Measurements from ENCODE around the gene INPP5E.
A peak's percentile ranks its signal among the peaks of the same experiment; 100 is the strongest.
"Not testable (repeated sequence)": the region's sequence is repeated elsewhere in the genome, so short reads cannot be mapped to it uniquely, and the experiment has no call there.

INPP5E gene

GRCh38 chr9:136426787-136427186 lies 12.9 kb downstream of the INPP5E start:
- no peak for DNase-seq

DNA sequence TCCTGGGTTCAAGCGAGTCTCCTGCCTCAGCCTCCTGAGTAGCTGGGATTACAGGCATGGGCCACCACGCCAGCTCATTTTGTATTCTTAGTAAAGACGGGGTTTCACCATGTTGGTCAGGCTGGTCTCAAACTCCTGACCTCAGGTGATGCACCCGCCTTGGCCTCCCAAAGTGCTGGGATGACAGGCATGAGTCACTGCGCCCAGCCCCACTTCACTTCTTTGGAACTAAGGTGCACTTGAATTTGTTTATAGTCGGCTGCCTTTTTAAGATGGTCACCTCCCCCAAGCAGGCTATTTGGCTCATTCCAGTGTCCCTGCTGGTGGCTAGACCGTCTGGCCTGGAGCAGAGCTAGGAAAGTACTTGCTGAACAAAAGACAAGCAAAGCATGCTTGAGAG lies 14.3 kb downstream of the INPP5E start:
- not testable (repeated sequence) for DNase-seq

GRCh38 chr9:136424750-136425362 lies 14.8 kb downstream of the INPP5E start:
- no peak for DNase-seq

DNA sequence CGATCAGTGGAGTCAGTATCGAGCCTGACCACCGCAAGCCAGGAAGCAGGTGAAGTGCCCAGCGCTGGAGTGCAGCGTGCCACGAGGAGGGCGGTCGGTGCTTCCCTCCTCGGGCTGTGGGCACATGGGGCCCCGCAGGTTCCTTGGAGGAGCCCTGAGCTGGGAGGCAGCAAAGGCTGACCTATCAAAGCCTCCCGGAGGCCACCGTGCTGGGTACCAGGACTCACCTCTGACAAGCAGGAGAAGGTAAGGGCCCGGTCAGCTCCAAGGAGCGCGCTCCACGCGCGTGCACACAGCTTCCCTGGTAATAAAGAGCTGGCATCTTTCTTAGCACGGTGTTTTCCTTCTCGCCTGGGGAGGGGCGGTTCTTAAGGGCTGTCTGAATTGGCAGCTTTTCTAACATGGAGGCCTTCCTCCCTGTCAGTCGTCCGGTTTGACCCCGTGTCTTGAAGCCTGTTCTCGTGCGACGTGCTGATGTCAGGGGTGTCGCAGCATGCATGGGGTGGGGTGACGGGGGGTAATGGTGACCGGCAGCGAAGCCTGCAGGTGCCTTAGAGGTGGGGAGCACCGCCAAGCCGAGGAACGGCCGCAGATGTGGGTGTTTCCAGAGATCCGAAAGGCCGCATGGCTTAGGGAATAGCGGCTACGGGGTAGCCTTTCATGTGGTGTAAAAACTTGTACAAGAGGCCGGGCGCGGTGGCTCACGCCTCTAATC lies 16.1 kb downstream of the INPP5E start:
- no peak for DNase-seq

DNA sequence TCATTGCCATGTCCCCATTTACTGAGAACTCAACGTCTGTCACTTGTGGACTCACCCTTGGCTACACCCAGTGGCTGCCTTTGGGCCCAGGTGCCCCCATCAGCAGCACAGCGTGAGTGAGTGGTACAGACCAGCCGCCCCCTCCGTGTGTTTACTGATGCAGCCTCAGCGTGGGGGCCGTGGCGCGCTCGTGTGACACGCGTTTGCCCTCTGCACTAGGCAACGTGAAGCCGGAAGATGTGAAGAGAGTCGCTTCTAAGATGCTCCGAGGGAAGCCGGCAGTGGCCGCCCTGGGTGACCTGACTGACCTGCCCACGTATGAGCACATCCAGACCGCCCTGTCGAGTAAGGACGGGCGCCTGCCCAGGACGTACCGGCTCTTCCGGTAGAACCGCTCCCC lies 16.8 kb downstream of the INPP5E start:
- DNase-seq = no peak

DNA sequence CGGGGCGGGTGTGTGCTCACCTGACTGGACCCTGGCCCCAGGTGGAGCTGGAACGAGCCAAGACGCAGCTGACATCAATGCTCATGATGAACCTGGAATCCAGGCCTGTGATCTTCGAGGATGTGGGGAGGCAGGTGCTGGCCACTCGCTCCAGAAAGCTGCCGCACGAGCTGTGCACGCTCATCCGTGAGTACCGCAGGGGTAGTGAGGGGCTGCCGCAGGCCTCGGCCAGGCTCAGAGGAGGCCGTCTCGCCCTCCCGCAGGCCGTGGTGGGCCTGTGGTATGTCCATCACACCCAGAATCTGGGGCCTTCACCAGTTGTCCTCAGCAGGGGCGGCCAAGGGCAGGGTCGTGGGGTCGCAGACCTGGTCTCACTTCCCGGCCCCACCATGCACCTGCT lies 17.9 kb downstream of the INPP5E start:
- no peak for DNase-seq

DNA sequence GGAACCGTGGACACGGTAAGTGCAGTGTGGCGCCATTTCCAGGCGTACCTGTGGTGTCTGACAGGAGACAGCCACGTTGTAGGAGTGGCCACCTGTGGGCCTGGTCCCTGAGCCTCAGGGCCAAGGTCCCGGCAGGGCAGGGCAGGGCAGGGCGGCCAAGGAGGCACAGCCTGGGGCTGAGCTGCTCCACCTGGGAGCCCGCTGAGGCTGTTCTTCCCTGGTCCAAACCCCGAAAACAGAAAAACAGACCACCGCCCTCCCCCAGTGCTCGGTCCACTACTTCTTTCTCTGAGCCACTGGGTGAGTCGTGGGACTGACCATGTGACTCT lies 20.6 kb downstream of the INPP5E start:
- no peak for DNase-seq

DNA sequence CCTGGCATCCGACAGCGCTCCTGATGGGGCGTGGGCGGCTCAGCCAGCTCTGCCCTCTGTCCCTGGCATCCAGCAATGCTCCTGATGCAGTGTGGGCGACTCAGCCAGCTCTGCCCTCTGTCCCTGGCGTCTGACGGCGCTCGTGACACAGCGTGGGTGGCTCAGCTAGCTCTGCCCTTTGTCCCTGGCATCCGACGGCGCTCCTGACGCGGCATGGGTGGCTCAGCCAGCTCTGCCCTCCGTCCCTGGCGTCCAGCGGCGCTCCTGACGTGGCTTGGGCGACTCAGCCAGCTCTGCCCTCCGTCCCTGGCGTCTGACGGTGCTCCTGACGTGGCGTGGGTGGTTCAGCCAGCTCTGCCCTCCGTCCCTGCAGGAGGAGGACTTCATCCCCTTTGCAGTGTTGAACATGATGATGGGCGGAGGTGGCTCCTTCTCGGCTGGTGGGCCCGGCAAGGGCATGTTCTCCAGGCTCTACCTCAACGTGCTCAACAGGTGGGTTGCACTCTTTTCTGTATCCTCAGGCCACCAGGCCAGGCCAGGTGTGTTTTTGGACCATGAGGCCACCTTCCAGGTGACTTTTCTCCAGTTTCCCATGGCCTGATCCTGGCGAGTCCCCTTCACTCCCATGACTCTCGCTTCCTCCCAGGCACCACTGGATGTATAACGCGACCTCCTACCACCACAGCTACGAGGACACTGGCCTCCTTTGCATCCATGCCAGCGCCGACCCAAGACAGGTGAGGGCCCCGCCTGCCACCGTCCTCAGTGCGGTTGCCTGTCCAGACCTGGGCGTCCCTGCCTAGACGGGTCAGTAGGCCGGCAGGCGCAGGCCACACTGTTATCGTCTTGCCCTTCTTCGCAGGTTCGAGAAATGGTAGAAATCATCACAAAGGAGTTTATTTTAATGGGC lies 21.2 kb downstream of the INPP5E start:
- no peak for DNase-seq

DNA sequence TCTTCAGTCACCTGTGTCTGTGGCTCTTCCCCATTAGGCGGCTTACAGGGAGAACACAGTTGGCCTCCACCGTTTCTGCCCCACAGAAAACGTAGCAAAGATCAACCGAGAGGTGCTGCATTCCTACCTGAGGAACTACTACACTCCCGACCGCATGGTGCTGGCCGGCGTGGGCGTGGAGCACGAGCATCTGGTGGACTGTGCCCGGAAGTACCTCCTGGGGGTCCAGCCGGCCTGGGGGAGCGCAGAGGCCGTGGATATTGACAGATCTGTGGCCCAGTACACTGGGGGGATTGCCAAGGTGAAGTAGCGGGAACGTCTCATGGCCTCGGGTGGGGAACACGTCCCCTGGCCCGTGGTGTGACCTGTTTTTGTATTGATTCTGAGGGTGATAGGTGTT lies 22.7 kb downstream of the INPP5E start:
- no peak for DNase-seq

DNA sequence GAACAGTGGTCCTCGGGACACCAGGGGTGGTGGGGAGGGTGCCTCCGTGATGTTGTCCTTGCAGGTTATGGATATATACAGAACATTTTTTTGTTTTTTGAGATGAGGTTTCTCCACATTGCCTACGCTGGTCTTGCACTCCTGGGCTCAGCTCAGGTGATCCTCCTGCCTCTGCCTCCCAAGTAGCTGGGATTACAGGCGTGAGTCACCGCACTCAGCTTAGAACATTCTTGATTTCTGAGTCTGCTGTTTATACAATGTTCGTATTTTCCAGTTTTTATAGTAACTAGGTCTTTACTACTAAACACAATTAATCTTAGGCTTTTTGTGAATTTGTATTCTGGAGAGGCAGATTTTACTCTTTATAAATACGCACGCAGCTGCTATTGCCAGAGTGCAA lies 23.2 kb downstream of the INPP5E start:
- DNase-seq = no peak

- DNase-seq = no peak
Observed at GRCh38 chr9:136412962-136413361, 26.7 kb downstream of the INPP5E start.

- DNase-seq = no peak
Observed at GRCh38 chr9:136411378-136411777, 28.3 kb downstream of the INPP5E start.

DNA sequence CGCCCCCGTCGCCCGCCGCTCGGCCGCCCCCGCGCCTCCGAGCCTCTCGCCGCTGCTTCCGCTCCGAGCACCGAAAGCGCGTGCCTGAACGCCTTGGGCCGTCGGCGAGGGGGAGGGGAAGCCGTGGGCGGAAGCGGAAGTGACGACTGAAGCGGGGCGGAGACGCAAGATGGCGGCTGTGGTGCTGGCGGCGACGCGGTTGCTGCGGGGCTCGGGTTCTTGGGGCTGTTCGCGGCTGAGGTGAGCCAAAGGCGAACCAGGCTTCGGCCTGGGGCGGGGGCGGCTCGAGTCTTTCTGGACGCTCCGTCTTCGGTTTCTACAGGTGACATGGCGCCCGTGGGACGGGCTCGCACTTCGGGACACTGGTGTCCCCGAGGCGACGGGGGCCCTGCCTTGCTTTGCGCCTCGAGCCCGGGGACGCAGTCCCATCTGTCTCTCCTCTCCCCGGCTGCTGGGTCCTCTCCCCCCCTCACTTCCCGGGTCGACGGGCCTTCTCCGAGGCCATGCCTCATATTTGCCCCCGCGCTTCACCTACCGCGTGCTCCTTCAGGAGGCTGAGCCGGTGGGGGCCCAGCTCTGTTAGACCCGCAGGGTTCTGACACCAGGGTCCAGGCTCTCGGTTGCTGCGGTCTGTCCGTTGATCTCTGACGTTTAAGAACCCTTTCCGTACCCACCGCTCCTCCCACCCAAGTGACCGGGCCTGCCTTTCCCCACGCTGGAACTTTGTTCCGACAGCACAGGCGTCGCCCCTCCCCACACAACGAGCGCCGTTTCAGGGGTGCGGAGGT lies 29.0 kb downstream of the INPP5E start, which contains the start of the genes ENTR1 and PMPCA:
TSS of gene ENTR1 (minus strand) at position 115 of the 788 bp plus-strand sequence. CDS start 217 bp downstream, outside the sequence.
TSS of gene PMPCA (plus strand) at position 159 of the 788 bp plus-strand sequence. CDS start at position 170, 11 bp downstream.
- peak; percentile 89 to 95 (median 93) for DNase-seq

DNA sequence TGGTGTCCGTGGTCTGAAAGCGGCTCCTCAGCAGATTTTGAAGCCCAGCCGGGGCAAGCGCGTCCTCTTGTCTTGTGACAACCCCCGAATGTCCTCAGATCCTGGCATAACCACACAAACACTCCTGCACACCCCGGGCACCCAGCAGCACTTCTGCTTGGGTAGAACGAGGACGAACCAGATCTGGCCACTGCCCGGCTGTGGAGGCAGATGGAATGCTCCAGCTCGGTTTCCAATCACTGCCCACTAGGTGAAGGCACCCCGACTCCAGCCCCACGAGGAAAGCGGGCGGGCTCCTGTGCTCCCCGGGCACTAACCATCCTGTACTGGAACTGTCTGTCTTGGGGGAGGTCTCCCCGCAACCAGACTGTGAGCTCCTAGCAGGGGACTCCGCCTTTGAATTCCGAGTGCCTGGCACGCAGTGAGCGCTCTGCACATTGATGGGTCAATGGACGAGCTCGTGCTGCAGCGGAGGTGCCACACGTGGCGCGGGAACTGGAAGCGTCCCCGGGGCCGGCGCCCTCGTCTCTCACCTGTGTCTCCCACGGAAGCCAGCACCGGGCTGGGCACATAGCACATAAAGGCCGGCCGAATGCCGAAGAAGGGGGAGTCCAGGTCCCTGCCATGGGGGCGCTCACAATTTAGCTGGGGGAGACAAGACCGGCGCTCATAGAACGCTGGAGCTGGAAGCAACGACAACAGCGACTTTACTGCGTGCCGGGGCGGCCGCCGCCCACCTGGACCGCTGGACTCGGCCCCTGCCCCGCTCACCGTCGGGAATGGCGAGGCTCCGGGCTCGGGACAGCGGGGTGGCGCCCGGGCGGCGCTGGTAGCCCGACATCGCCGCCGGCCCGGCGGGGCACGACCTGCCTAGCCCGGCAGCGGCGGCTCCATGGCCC lies 29.8 kb downstream of the INPP5E start:
- DNase-seq = peak in 2 of 5 experiments; percentile 32 to 64

GRCh38 chr9:136407911-136408310 lies 31.7 kb downstream of the INPP5E start:
- DNase-seq = no peak

DNA sequence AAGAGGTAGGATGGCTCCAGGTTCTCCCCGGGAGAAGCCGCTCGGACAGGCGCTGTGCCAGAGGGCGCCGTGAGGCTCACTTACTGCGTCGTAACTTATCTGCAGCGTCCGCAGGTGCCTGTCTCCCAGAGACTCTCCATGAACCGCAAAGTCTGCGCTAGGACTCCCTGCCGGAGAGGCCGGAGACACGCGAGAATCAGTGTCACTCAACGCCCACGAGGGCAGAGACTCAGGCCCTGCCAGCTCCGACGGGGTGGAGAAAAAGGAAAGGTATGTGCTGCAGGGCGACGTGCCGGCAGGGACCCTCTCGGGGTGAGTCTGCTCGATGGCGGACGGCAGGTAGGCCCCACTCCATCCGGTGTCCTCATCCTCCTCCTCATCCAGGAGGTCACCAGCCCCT lies 32.6 kb downstream of the INPP5E start:
- DNase-seq = not testable (repeated sequence)

- DNase-seq = not testable (repeated sequence)
Observed at GRCh38 chr9:136405904-136406303, 33.7 kb downstream of the INPP5E start.

DNA sequence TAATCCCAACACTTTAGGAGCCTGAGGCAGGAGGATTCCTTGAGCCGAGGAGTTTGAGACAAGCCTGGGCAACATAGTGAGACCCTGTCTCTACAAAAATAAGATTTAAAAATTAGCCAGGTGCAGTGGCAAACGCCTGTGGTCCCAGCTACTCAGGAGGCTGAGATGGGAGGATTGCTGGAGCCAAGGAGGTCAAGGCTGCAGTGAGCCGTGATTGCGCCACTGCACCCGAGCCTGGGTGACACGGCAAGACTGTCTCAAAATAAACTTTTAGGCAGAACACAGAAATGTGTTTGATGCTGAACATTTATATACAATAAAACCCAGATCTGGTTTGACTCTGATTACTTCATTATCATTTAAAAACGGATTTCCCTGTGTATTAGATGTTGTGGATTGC lies 34.2 kb downstream of the INPP5E start:
- no peak for DNase-seq

GRCh38 chr9:136404801-136405136 lies 34.9 kb downstream of the INPP5E start:
- DNase-seq = no peak

- DNase-seq = peak in 4 of 5 experiments; percentile 24 to 74 (median 30)
Observed at GRCh38 chr9:136403915-136404800, 35.5 kb downstream of the INPP5E start.
